ENCODE measurements around the gene PDGFRB.

PDGFRB gene

GRCh38 chr5:150146235-150146634 lies 9.4 kb downstream of the PDGFRB start:
- H3K27me3 Mint-ChIP-seq (ENCODE audit: low read depth), result no peaks in the 10 kb centered on the region
- H3K27ac Mint-ChIP-seq, result peak overlapping the region; percentile 95 to 97 (median 97)
- H3K4me1 Mint-ChIP-seq, result peaks cover 73% of the 10 kb centered on the region
- peak overlapping the region in 1 of 3 experiments; percentile 7 for H3K4me3 Mint-ChIP-seq
- peaks cover 19% of the 10 kb centered on the region for H3K36me3 Mint-ChIP-seq (ENCODE audit: low read depth)
- TF ChIP-seq, protein P1, sequence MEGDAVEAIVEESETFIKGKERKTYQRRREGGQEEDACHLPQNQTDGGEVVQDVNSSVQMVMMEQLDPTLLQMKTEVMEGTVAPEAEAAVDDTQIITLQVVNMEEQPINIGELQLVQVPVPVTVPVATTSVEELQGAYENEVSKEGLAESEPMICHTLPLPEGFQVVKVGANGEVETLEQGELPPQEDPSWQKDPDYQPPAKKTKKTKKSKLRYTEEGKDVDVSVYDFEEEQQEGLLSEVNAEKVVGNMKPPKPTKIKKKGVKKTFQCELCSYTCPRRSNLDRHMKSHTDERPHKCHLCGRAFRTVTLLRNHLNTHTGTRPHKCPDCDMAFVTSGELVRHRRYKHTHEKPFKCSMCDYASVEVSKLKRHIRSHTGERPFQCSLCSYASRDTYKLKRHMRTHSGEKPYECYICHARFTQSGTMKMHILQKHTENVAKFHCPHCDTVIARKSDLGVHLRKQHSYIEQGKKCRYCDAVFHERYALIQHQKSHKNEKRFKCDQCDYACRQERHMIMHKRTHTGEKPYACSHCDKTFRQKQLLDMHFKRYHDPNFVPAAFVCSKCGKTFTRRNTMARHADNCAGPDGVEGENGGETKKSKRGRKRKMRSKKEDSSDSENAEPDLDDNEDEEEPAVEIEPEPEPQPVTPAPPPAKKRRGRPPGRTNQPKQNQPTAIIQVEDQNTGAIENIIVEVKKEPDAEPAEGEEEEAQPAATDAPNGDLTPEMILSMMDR (IDR thresholded peaks at IDR 0.05; ENCODE audit: unreplicated experiment in 3 of 3), result no peak
- no peaks in the 10 kb centered on the region for H3K9me3 Mint-ChIP-seq

DNA sequence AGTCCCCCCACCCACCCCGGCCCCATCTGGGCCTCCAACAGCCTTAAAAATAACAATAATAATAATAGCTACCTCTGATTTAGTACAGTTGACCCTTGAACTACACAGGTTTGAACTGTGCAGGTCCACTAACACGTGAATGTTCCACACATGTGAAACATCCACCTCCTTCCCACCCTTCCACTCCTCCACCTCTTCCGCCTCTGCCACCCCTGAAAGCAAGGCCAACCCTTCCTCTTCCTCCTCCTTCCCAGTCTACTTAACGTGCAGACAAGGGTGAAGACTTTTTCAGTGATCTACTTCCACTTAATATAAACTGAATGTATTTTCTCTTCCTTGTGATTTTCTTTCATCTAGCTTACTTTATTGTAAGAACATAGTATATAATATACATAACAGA lies 10.8 kb downstream of the PDGFRB start:
- TF ChIP-seq, protein P1 (IDR thresholded peaks at IDR 0.05; ENCODE audit: unreplicated experiment in 3 of 3), result no peak
- no peaks in the 10 kb centered on the region for H3K27me3 Mint-ChIP-seq (ENCODE audit: low read depth)
- H3K36me3 Mint-ChIP-seq (ENCODE audit: low read depth), result peaks cover 15% of the 10 kb centered on the region
- peaks cover 81% of the 10 kb centered on the region for H3K4me1 Mint-ChIP-seq
- H3K4me3 Mint-ChIP-seq, result peak overlapping the region; percentile 37 to 59 (median 53)
- H3K27ac Mint-ChIP-seq, result peak overlapping the region; percentile 97 to 98 (median 97)
- H3K9me3 Mint-ChIP-seq, result no peaks in the 10 kb centered on the region

DNA sequence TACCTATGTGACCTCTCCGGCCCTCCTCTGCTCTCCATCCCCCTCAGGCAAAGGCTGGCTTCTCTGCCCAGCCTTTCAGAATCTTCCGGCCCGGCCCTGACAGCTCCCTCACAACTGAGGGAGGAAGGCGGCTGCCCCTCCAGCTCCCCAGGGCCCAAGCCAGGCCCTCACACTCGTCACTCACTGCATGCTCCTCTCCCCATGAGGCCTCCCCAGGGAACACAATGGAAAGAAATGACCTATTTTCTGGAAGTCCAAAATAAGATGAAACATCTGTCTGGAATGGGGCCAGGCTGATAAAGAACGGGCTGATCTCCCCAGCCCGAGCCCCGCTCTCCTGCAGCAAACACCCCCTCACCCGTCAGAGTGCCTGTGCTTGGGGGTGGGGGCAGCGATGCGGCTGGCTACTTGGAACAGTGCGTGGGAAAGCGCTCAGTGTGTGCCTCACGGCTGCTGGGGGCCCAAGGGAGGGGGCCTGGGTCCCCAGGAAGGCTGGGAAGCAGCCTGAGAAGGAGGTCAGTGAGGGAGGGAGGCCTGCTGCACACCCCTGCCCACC lies 11.3 kb downstream of the PDGFRB start:
- no peaks in the 10 kb centered on the region for H3K9me3 Mint-ChIP-seq
- TF ChIP-seq, protein P1 (IDR thresholded peaks at IDR 0.05; ENCODE audit: unreplicated experiment in 3 of 3), result no peak
- peak overlapping the region; percentile 65 to 79 (median 72) for H3K4me3 Mint-ChIP-seq
- H3K36me3 Mint-ChIP-seq (ENCODE audit: low read depth), result peaks cover 15% of the 10 kb centered on the region
- H3K4me1 Mint-ChIP-seq, result peaks cover 86% of the 10 kb centered on the region
- H3K27me3 Mint-ChIP-seq (ENCODE audit: low read depth), result no peaks in the 10 kb centered on the region
- H3K27ac Mint-ChIP-seq, result peak overlapping the region; percentile 97 to 99 (median 97)

DNA sequence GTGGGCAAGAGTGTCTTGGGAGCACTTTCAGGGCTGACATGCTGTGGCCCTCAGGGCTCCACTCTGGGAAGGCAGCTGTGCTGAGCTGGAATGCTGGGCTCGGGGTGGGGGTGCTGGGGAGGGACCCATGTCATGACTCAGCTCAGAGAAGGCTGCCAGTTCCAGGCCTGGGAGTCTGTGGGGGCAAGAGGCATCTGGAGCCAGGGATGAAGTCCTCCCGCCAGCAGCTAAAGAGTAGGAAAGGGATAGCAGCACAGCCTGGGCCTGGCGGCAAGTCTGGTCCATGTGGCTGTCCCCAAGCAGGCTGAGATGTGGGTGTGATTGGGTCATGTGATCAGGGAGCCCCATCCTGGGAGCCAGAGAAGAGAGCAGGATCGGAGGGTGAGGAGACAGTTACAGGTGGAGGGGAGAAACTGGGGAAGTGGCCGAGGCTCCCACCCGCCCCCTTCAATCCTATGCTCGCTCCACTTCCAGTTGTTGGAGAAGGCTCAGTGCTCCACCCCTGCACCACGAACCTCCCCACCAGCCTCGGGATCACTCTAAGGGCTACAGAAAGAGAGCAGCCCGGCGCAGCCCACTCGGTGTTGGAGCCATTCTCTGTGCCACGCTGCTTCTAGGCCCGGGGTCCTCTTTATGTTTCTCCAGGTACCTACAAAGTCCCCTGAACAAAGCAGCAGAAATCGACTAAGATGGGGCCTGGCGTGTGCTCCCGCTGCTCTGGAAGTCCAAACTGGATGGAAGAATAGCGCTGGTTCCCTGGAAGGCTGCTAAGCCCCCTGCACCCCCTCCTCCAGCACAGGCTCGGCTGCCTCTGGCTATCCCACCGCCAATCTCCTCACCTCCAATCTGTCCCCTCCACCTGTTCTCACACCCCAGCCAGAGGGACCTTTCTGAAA lies 12.0 kb downstream of the PDGFRB start:
- TF ChIP-seq, protein P1 (IDR thresholded peaks at IDR 0.05; ENCODE audit: unreplicated experiment in 3 of 3), result no peak
- H3K27me3 Mint-ChIP-seq (ENCODE audit: low read depth), result no peaks in the 10 kb centered on the region
- H3K4me3 Mint-ChIP-seq, result peak overlapping the region; percentile 65 to 79 (median 72)
- H3K9me3 Mint-ChIP-seq, result no peaks in the 10 kb centered on the region
- H3K27ac Mint-ChIP-seq, result peak overlapping the region; percentile 97 to 99 (median 97)
- peaks cover 11% of the 10 kb centered on the region for H3K36me3 Mint-ChIP-seq (ENCODE audit: low read depth)
- peaks cover 88% of the 10 kb centered on the region for H3K4me1 Mint-ChIP-seq

DNA sequence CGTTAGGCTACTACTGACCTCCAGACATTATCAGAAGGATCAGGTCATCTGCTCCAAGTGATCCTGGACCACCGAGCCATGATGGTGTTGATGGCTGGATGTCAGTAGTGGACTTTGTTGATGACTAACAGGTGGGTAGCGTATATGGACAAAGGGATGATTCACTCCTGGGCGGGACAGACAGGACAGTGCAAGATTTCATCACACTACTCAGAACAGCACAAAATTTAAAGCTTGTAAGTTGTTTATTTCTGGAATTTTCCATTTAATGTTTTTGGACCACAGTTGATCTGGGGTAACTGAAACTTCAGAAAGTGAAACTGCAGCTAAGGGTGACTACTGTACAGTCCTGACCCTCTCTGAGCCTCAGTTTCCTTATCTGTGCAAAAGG lies 12.7 kb downstream of the PDGFRB start:
- H3K36me3 Mint-ChIP-seq (ENCODE audit: low read depth), result peaks cover 7% of the 10 kb centered on the region
- H3K4me1 Mint-ChIP-seq, result peaks cover 88% of the 10 kb centered on the region
- TF ChIP-seq, protein P1 (IDR thresholded peaks at IDR 0.05; ENCODE audit: unreplicated experiment in 3 of 3), result no peak
- peak overlapping the region; percentile 97 to 99 (median 97) for H3K27ac Mint-ChIP-seq
- peak overlapping the region; percentile 4 to 10 (median 7) for H3K4me3 Mint-ChIP-seq
- H3K9me3 Mint-ChIP-seq, result no peaks in the 10 kb centered on the region
- no peaks in the 10 kb centered on the region for H3K27me3 Mint-ChIP-seq (ENCODE audit: low read depth)
